SK-N-SH (cell line): ENCODE measurements around the gene DOHH. TPM values are rescaled to one million over a fixed set of nuclear protein-coding genes. Genes with fewer than 3 reads are reported as not detected.

Experiments
- CTCF ChIA-PET: fragments of 300-600, 350-600 bp; formaldehyde crosslinking; extraction: SDS; loops from one replicate; lab custom pipeline; 2021; lab: Yijun Ruan, JAX
- POLR2A ChIA-PET: fragments of 350-600 bp; sonication (Branson Sonifier 250); formaldehyde crosslinking; extraction: SDS; loops from one replicate; lab custom pipeline; 2020; ENCODE audit warnings: antibody characterized with exemption, inconsistent platforms; lab: Yijun Ruan, JAX
- DNase-seq: peaks from one replicate; pipeline ENCODE4 v3.0.0; 2012
- H2AFZ ChIP-seq: fragments of 200-600 bp; sonication (generic); 2 replicates; pipeline ENCODE4 v1.8.1; 2016; ENCODE audit warnings: antibody characterized with exemption, mild to moderate bottlenecking, low read depth
- H3F3A ChIP-seq: fragments of 200-600 bp; sonication (generic); replicated peaks from 2 replicates; pipeline ENCODE3; 2016; ENCODE audit warnings: antibody characterized with exemption, mild to moderate bottlenecking; ENCODE audit not compliant: insufficient read depth
- H3K27ac ChIP-seq, 2 experiments: fragments of 200-500 bp in 1 of 2; fragments of 200-600 bp in 1 of 2; sonication (Bioruptor generic) in 1 of 2; sonication (generic), shearing (Covaris generic) in 1 of 2; 2 replicates each; pipeline versions ENCODE4 v1.5.1 to v1.6.1; 2014 to 2016; ENCODE audit warnings: low read depth in 2 of 2, inconsistent platforms in 1 of 2, low read length in 1 of 2, mild to moderate bottlenecking in 1 of 2, mixed read lengths in 1 of 2
- H3K27me3 ChIP-seq: fragments of 200-600 bp; sonication (generic), shearing (Covaris generic); 2 replicates; pipeline ENCODE4 v1.6.1; 2016; ENCODE audit warnings: mixed run types; ENCODE audit not compliant: insufficient read depth
- H3K36me3 ChIP-seq, 2 experiments: fragments of 200-500 bp in 1 of 2; fragments of 200-600 bp in 1 of 2; sonication (Bioruptor generic) in 1 of 2; sonication (generic) in 1 of 2; replicated peaks in 1 of 2; 2 replicates each; pipeline versions ENCODE3 to v1.5.1; 2014 to 2016; ENCODE audit warnings: low read length in 1 of 2, mild to moderate bottlenecking in 1 of 2; ENCODE audit not compliant: insufficient read depth in 2 of 2, control insufficient read depth in 1 of 2
- H3K4me1 ChIP-seq, 2 experiments: fragments of 200-500 bp in 1 of 2; fragments of 200-600 bp in 1 of 2; sonication (Bioruptor generic) in 1 of 2; sonication (generic), shearing (Covaris generic) in 1 of 2; 2 replicates each; pipeline versions ENCODE4 v1.5.1 to v1.6.1; 2014 to 2016; ENCODE audit warnings: low read depth in 1 of 2, low read length in 1 of 2, mixed run types in 1 of 2; ENCODE audit not compliant: insufficient read depth in 2 of 2, control insufficient read depth in 1 of 2
- H3K4me2 ChIP-seq: fragments of 200-600 bp; sonication (generic), shearing (Covaris generic); 2 replicates; pipeline ENCODE4 v1.6.1; 2017; ENCODE audit warnings: mixed run types
- H3K4me3 ChIP-seq, 2 experiments: fragments of 200-500 bp in 1 of 2; fragments of 200-600 bp in 1 of 2; sonication (Bioruptor generic) in 1 of 2; sonication (generic), shearing (Covaris generic) in 1 of 2; 2 replicates each; pipeline versions ENCODE4 v1.5.1 to v1.8.1; 2014 to 2016; ENCODE audit warnings: low read depth in 2 of 2, inconsistent platforms in 1 of 2, low read length in 1 of 2, mild to moderate bottlenecking in 1 of 2, mixed read lengths in 1 of 2, moderate library complexity in 1 of 2
- H3K79me2 ChIP-seq: fragments of 200-600 bp; sonication (generic); 2 replicates; pipeline ENCODE4 v1.8.1; 2017; ENCODE audit warnings: mild to moderate bottlenecking; ENCODE audit not compliant: insufficient read depth
- H3K9ac ChIP-seq: fragments of 200-600 bp; sonication (generic); 2 replicates; pipeline ENCODE4 v1.6.1; 2017; ENCODE audit warnings: mixed run types
- H3K9me2 ChIP-seq: fragments of 200-600 bp; sonication (generic); 2 replicates; pipeline ENCODE4 v1.6.1; 2017; ENCODE audit warnings: mixed run types
- H3K9me3 ChIP-seq: fragments of 200-600 bp; sonication (generic); 2 replicates; pipeline ENCODE4 v1.6.1; 2017; ENCODE audit warnings: mixed run types, mild to moderate bottlenecking, moderate library complexity
- H4K20me1 ChIP-seq: fragments of 200-600 bp; sonication (generic); 2 replicates; pipeline ENCODE4 v1.6.1; 2017; ENCODE audit warnings: mild to moderate bottlenecking, mixed run types; ENCODE audit not compliant: insufficient read depth
- CTCF ChIP-seq: fragments of 200-600 bp; sonication (generic); IDR thresholded peaks from 2 replicates; pipeline ENCODE4 v1.6.1; 2017; ENCODE audit warnings: antibody characterized with exemption, mild to moderate bottlenecking, moderate library complexity
- FOXM1 ChIP-seq: IDR thresholded peaks from 2 replicates; pipeline ENCODE4 v1.4.0; 2012; ENCODE audit warnings: low read depth, mild to moderate bottlenecking
- GABPA ChIP-seq: IDR thresholded peaks from 2 replicates; pipeline ENCODE4 v1.4.0; 2012; ENCODE audit warnings: low read depth, mild to moderate bottlenecking
- GATA2 ChIP-seq: sonication (generic); formaldehyde crosslinking; IDR thresholded peaks from 2 replicates; pipeline ENCODE4 v1.5.0; 2020; ENCODE audit warnings: mild to moderate bottlenecking, missing genetic modification reagents
- MAX ChIP-seq: IDR thresholded peaks from 2 replicates; pipeline ENCODE4 v1.4.0; 2012; ENCODE audit warnings: low read depth
- MEF2A ChIP-seq: IDR thresholded peaks from 2 replicates; pipeline ENCODE4 v1.4.0; 2012; ENCODE audit warnings: low read depth, borderline replicate concordance
- MXI1 ChIP-seq: IDR thresholded peaks from 2 replicates; pipeline ENCODE4 v1.6.1; 2012; ENCODE audit warnings: mild to moderate bottlenecking, low read depth, low read length, improper control_type of control experiment
- NFIC ChIP-seq: IDR thresholded peaks from 2 replicates; pipeline ENCODE4 v1.4.0; 2012; ENCODE audit warnings: borderline replicate concordance
- PBX3 ChIP-seq: IDR thresholded peaks from 2 replicates; pipeline ENCODE4; 2012
- POLR2AphosphoS5 ChIP-seq: IDR thresholded peaks from 2 replicates; pipeline ENCODE4 v1.6.1; 2012; ENCODE audit warnings: low read depth, low read length
- RAD21 ChIP-seq: IDR thresholded peaks from 2 replicates; pipeline ENCODE4 v1.6.1; 2012; ENCODE audit warnings: mild to moderate bottlenecking, low read length
- RXRA ChIP-seq: IDR thresholded peaks from 2 replicates; pipeline ENCODE4 v1.4.0; 2012; ENCODE audit warnings: low read depth, mild to moderate bottlenecking, borderline replicate concordance
- SIN3A ChIP-seq: IDR thresholded peaks from 2 replicates; pipeline ENCODE4 v1.6.1; 2012; ENCODE audit warnings: low read depth, mild to moderate bottlenecking, low read length, moderate library complexity, borderline replicate concordance
- SMC3 ChIP-seq: IDR thresholded peaks from 2 replicates; pipeline ENCODE4 v1.6.1; 2012; ENCODE audit warnings: low read depth, low read length, improper control_type of control experiment
- TCF12 ChIP-seq: IDR thresholded peaks from 2 replicates; pipeline ENCODE4 v1.4.0; 2012
- USF1 ChIP-seq: IDR thresholded peaks from 2 replicates; pipeline ENCODE4 v1.4.0; 2012; ENCODE audit warnings: low read depth, borderline replicate concordance
- USF2 ChIP-seq: fragments of 150-350 bp; IDR thresholded peaks from 2 replicates; pipeline ENCODE4 v1.6.1; 2017; ENCODE audit warnings: antibody characterized with exemption, low read length, low read depth, borderline replicate concordance
- WGBS: methylation state at CpG from one replicate; pipeline ENCODE4 v1.1.6; 2017; ENCODE audit warnings: low lambda C conversion rate; 5-methylcytosine and 5-hydroxymethylcytosine counted together
- polyA plus RNA-seq, 3 experiments: library from polyadenylated mRNA; depleted of rRNA; stranded (reverse); fragments of >200 nt; gene quantifications; 2 replicates each; pipeline ENCODE4 v1.2.3, GENCODE V29; 2012

Gene DOHH
- polyA plus RNA-seq, 1 of the 3 experiments (the other 2 are of a cell fraction) = 14.3 TPM

- WGBS = 93% methylated on average over 4 of the region's 14 CpGs
- no peaks in the 10 kb centered on the region for H4K20me1 ChIP-seq
- no peak overlapping the region for H3K9ac ChIP-seq
- TF ChIP-seq SIN3A (no peak; the same call in 1 of the 2 replicates), RAD21 (peak; percentile 27; the same call in 1 of the 2 replicates)
- peaks cover 0 to 2% of the 10 kb centered on the region in 2 experiments; a peak in 1 of 4 replicates for H3K4me1 ChIP-seq
- no peak overlapping the region for H2AFZ ChIP-seq
- H3K36me3 ChIP-seq = no peaks in the 10 kb centered on the region
- no peak for DNase-seq
- H3K4me3 ChIP-seq = no peak overlapping the region
- H3F3A ChIP-seq = peaks cover 23% of the 10 kb centered on the region
- H3K27ac ChIP-seq = peak overlapping the region in 1 of 2 experiments; percentile 29; a peak in 1 of 4 replicates
- no peak overlapping the region for H3K4me2 ChIP-seq
- H3K9me3 ChIP-seq = no peaks in the 10 kb centered on the region
- H3K9me2 ChIP-seq = no peaks in the 10 kb centered on the region
- no peaks in the 10 kb centered on the region for H3K79me2 ChIP-seq
- no peaks in the 10 kb centered on the region for H3K27me3 ChIP-seq
- CTCF ChIA-PET = interaction anchor here (0.7 to 6.1 kb wide), 13 partner anchors 9 to 165 kb away, joined by 3 to 92 read pairs (median 4); partner anchors contain the start of gene SMIM44
- POLR2A ChIA-PET = interaction anchor here (0.5 kb wide), 1 partner anchor 40 kb away, joined by 4 read pairs; no protein-coding TSS in a partner anchor
These were observed 30.6 kb downstream of the DOHH start for GRCh38 chr19:3469638-3470499.

GRCh38 chr19:3468211-3468610 lies 32.3 kb downstream of the DOHH start:
- H3K9me3 ChIP-seq = no peaks in the 10 kb centered on the region
- peaks cover 23% of the 10 kb centered on the region for H3F3A ChIP-seq
- no peak overlapping the region for H3K4me3 ChIP-seq
- POLR2A ChIA-PET = no interaction called here
- H3K4me2 ChIP-seq = no peak overlapping the region
- TF ChIP-seq TCF12 = no peak
- no peak for TF ChIP-seq SMC3
- no peak for TF ChIP-seq RAD21
- no peak for TF ChIP-seq USF2
- TF ChIP-seq RXRA = no peak
- TF ChIP-seq MAX = no peak
- TF ChIP-seq POLR2AphosphoS5 = no peak
- TF ChIP-seq MXI1 = no peak
- TF ChIP-seq FOXM1 = no peak
- no peak for TF ChIP-seq MEF2A
- no peak for TF ChIP-seq NFIC
- no peak for TF ChIP-seq CTCF
- no peak for TF ChIP-seq PBX3
- TF ChIP-seq GATA2 = no peak
- TF ChIP-seq GABPA = no peak
- no peak for TF ChIP-seq USF1
- peaks cover 0 to 4% of the 10 kb centered on the region in 2 experiments for H3K36me3 ChIP-seq
- H3K27ac ChIP-seq = no peak overlapping the region
- H3K4me1 ChIP-seq = peaks cover 0 to 2% of the 10 kb centered on the region in 2 experiments; a peak in 1 of 4 replicates
- H3K79me2 ChIP-seq = no peaks in the 10 kb centered on the region
- 100% methylated on average over 2 of the region's 3 CpGs for WGBS
- DNase-seq = no peak
- CTCF ChIA-PET = no interaction called here
- no peak overlapping the region for H2AFZ ChIP-seq
- no peaks in the 10 kb centered on the region for H3K9me2 ChIP-seq
- H4K20me1 ChIP-seq = no peaks in the 10 kb centered on the region
- no peaks in the 10 kb centered on the region for H3K27me3 ChIP-seq
- H3K9ac ChIP-seq = no peak overlapping the region
